Measurements from ENCODE around the gene ATN1. TPM values are rescaled to one million over a fixed set of nuclear protein-coding genes. Genes with fewer than 3 reads are reported as not detected.

The ATN1 gene
- total and polyA plus RNA-seq, 2 of the 8 experiments (the other 6 are each of a cell fraction or from before 2014, with no cell fraction given): 20.6 to 73.4 TPM

DNA sequence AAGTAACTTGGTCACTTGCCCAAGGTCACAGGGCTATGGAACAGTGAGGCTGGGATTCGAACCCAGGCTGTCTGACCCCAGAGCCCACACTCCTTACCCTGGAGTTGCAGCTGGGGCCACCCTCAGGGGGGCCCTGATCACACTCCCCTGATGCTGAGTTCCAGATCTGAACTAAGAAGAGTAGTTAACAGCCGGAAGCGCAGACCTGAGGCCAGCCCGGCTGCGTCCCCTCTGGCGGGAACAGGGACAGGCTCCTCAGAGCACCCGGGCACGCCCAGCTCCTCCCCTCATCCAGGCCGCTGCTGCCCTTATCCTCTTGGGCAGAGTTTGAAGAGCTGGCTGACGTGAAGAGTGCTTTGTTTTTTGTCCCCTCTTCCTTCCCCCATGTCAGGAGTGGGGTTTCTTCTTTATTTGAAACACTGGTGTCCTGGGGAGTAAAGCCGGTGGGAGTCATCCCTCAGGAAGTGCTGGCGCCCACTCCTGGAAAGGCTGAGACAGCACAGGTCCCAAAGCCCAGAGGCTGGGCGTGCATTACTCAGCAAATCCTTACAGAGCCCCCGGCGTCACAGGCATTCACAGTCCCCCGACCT is 34.0 kb downstream of the ATN1 start:
- peak overlapping the region; percentile 66 to 93 for H3K4me2 ChIP-seq (ENCODE audit: insufficient read depth in 1 of 2, low read depth in 2 of 2, low read length in 2 of 2)
- TF ChIP-seq CHD1 (IDR thresholded peaks at IDR 0.05; ENCODE audit: low read depth, low read length) (no peak), RAD21 (IDR thresholded peaks at IDR 0.05 in 1 of 2, conservative IDR thresholded peaks at IDR 0.05 in 1 of 2; ENCODE audit: low read depth in 2 of 2, low read length in 2 of 2) (peak in 1 of 2 experiments; percentile 9; a peak in 1 of 4 replicates), POLR2A (IDR thresholded peaks at IDR 0.05; ENCODE audit: control extremely low read depth in 1 of 2, low read depth in 2 of 2, low read length in 2 of 2) (0 out of 3 replicates have a peak, but pooled peaks of 1 of the 2 experiments have one; percentile 23), TCF12 (IDR thresholded peaks at IDR 0.05; ENCODE audit: low read depth, low read length) (no peak), TEAD4 (IDR thresholded peaks at IDR 0.05; ENCODE audit: low read depth, low read length) (no peak), SP4 (IDR thresholded peaks at IDR 0.05; ENCODE audit: low read length) (no peak), GABPA (IDR thresholded peaks at IDR 0.05; ENCODE audit: borderline replicate concordance, insufficient read depth, low read length) (no peak), EGR1 (IDR thresholded peaks at IDR 0.05; ENCODE audit: borderline replicate concordance, low read depth, low read length) (no peak), CBX5 (IDR thresholded peaks at IDR 0.05; ENCODE audit: low read depth, low read length) (no peak), CEBPB (IDR thresholded peaks at IDR 0.05; ENCODE audit: low read depth, low read length) (no peak), KDM4A (IDR thresholded peaks at IDR 0.05; ENCODE audit: low read depth, low read length, severe bottlenecking) (peak; percentile 26)
- TF ChIP-seq, protein P1, sequence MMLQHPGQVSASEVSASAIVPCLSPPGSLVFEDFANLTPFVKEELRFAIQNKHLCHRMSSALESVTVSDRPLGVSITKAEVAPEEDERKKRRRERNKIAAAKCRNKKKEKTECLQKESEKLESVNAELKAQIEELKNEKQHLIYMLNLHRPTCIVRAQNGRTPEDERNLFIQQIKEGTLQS (IDR thresholded peaks at IDR 0.05; ENCODE audit: insufficient read depth, low read depth, low read length): no peak

More for the DNA sequence above, 34.0 kb downstream of the ATN1 start:
- Histone ChIP-seq H3K23me2 (ENCODE audit: low read depth, low read length) (peaks cover 16% of the 10 kb centered on the region; the same call in 1 of the 2 replicates), H3K14ac (ENCODE audit: insufficient read length) (no peak overlapping the region), H2BK5ac (ENCODE audit: low read depth, low read length) (peak overlapping the region; percentile 85), H2BK20ac (ENCODE audit: low read length) (peak overlapping the region; percentile 67; the same call in 1 of the 2 replicates), H4K8ac (ENCODE audit: extremely low read depth, insufficient read depth, low read length) (peak overlapping the region; percentile 66), H3K4me3 (ENCODE audit: extremely low read depth in 1 of 4, insufficient read depth in 2 of 4, low read depth in 3 of 4, low read length in 4 of 4) (peak overlapping the region; percentile 68 to 90 (median 82)), H3K9me3 (ENCODE audit: insufficient read depth in 2 of 2, low read depth in 1 of 2, low read length in 1 of 2) (no peaks in the 10 kb centered on the region), H3K56ac (replicated peaks; ENCODE audit: insufficient read length, low read depth, low read length) (peak overlapping the region; percentile 79), H4K20me1 (replicated peaks in 1 of 2; ENCODE audit: control insufficient read depth in 1 of 2, insufficient read depth in 2 of 2, low read length in 2 of 2) (no peaks in the 10 kb centered on the region), H2AFZ (ENCODE audit: low read length) (no peak overlapping the region; the same call in 1 of the 2 replicates), H3K4ac (replicated peaks; ENCODE audit: insufficient read length, low read depth, low read length) (peak overlapping the region; percentile 94), H4K5ac (ENCODE audit: insufficient read length, low read depth, low read length) (peak overlapping the region; percentile 70), H3K27me3 (replicated peaks in 1 of 4; ENCODE audit: control insufficient read depth in 3 of 4, extremely low read depth in 1 of 4, insufficient read depth in 3 of 4, low read length in 3 of 4) (no peaks in the 10 kb centered on the region), H3K79me1 (ENCODE audit: low read depth, low read length) (no peaks in the 10 kb centered on the region), H3K27ac (ENCODE audit: low read depth, low read length) (peak overlapping the region; percentile 51; the same call in 1 of the 2 replicates), H2BK15ac (ENCODE audit: low read length) (no peak overlapping the region), H2BK120ac (replicated peaks; ENCODE audit: low read depth, low read length) (peak overlapping the region; percentile 84), H2AK5ac (ENCODE audit: low read depth, low read length) (peak overlapping the region; percentile 76; the same call in 1 of the 2 replicates), H3K9ac (replicated peaks in 1 of 4; ENCODE audit: extremely low read depth in 1 of 4, low read depth in 3 of 4, low read length in 3 of 4) (peak overlapping the region in 2 of 4 experiments; percentile 54 to 57; a peak in 3 of 7 replicates), H4K91ac (replicated peaks; ENCODE audit: insufficient read length, low read length) (peak overlapping the region; percentile 97), H3K23ac (ENCODE audit: insufficient read length) (no peak overlapping the region), H3K79me2 (ENCODE audit: control insufficient read depth in 1 of 2, insufficient read depth in 2 of 2, low read length in 2 of 2) (peaks cover 0 to 14% of the 10 kb centered on the region in 2 experiments; a peak in 2 of 4 replicates), H3K36me3 (ENCODE audit: control insufficient read depth in 2 of 4, insufficient read depth in 4 of 4, low read length in 3 of 4) (peaks cover 7 to 19% (median 11%) of the 10 kb centered on the region in 4 experiments), H2BK12ac (ENCODE audit: low read depth, low read length) (peak overlapping the region; percentile 94), H3K18ac (ENCODE audit: extremely low read depth, low read length) (peak overlapping the region; percentile 63), H3K4me1 (replicated peaks in 1 of 4; ENCODE audit: control insufficient read depth in 3 of 4, insufficient read depth in 4 of 4, low read length in 3 of 4) (peaks cover 12 to 37% (median 30%) of the 10 kb centered on the region in 4 experiments)
- DNase-seq (ENCODE audit: low read depth in 1 of 2, low spot score in 2 of 2): peak in 1 of 2 experiments; percentile 79
- POLR2A ChIA-PET (ENCODE audit: partially characterized antibody): interaction anchor here (0.7 to 44.0 kb wide), 14 partner anchors 7 to 146 kb away, joined by 3 to 1596 read pairs (median 4); partner anchors contain the start of genes ATN1, C12orf57, C1RL and EMG1
- CTCF ChIA-PET (ENCODE audit: partially characterized antibody): interaction anchor here (0.5 to 12.2 kb wide), 31 partner anchors 10 to 1762 kb away, joined by 3 to 277 read pairs (median 4); partner anchors contain the start of genes C12orf57, LPCAT3, PTPN6 and RNU7-1
- FAIRE-seq: no peak
- 11% methylated on average over 16 of the region's 16 CpGs; no CpG with 5 or more reads in 1 of the 2 experiments for WGBS, 2 experiments (ENCODE audit: extremely low coverage in 1 of 2, insufficient coverage in 1 of 2, insufficient read length in 1 of 2, insufficient replicate concordance in 2 of 2, low coverage in 1 of 2, low lambda C conversion rate in 2 of 2, missing lambda C conversion rate in 1 of 2)

Measured in H1 (cell line).